GM19351 (cell line): ENCODE results near the gene GPSM1.
"Not testable (repeated sequence)": the region's sequence is repeated elsewhere in the genome, so short reads cannot be mapped to it uniquely, and the experiment has no call there.

Source experiments
- ATAC-seq: cut with Tn5 transposase; IDR thresholded peaks from one replicate; pipeline ENCODE4 v1.9.1; 2021; ENCODE audit warnings: mild to moderate bottlenecking, moderate library complexity; ENCODE audit not compliant: unreplicated experiment

Gene GPSM1

GRCh38 chr9:136393531-136393930 lies 66.2 kb downstream of the GPSM1 start:
- no peak for ATAC-seq

GRCh38 chr9:136394312-136395019 lies 67.1 kb downstream of the GPSM1 start:
- ATAC-seq: no peak

DNA sequence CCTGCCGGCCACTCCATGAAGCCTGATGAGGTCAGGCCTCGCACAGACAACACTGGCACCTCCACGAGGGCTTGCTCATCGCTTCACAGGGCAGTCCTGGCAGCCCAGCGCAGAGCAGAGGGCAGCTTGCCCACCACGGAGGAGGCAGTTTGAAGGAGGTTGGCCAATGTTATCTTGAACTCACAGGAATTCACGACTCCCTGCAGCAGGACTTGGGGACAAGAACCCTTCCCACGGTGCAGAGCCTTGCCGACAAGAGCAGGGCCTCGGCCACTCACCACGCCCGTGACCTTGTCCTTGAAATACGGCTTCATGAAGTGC lies 67.6 kb downstream of the GPSM1 start:
- ATAC-seq: no peak

GRCh38 chr9:136395345-136396218 lies 68.2 kb downstream of the GPSM1 start:
- no peak for ATAC-seq

- no peak for ATAC-seq
These were observed 68.8 kb downstream of the GPSM1 start for GRCh38 chr9:136396219-136396515.

- ATAC-seq: no peak
These were observed 70.3 kb downstream of the GPSM1 start for GRCh38 chr9:136397643-136398042.

DNA sequence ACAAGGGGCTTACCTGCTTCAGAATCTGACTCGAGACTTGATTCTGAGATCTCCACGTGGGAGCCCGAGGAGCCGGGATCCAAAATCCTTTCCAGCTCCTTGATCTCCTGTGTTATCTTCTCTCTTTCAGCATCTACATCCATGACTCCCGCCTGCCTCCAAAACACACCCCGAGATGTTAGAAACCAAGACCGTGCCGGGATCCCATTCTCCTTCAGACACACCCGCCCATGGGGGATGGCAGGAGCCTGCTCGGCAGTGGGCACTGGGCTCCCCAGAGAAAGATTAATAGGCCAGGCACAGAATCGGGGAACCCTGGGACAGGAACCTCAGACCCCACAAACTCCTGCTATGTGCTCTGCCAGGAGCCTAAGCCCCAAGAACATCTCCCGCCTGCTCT lies 70.9 kb downstream of the GPSM1 start:
- no peak for ATAC-seq

- ATAC-seq: no peak
These were observed 72.1 kb downstream of the GPSM1 start for GRCh38 chr9:136399176-136400037.

DNA sequence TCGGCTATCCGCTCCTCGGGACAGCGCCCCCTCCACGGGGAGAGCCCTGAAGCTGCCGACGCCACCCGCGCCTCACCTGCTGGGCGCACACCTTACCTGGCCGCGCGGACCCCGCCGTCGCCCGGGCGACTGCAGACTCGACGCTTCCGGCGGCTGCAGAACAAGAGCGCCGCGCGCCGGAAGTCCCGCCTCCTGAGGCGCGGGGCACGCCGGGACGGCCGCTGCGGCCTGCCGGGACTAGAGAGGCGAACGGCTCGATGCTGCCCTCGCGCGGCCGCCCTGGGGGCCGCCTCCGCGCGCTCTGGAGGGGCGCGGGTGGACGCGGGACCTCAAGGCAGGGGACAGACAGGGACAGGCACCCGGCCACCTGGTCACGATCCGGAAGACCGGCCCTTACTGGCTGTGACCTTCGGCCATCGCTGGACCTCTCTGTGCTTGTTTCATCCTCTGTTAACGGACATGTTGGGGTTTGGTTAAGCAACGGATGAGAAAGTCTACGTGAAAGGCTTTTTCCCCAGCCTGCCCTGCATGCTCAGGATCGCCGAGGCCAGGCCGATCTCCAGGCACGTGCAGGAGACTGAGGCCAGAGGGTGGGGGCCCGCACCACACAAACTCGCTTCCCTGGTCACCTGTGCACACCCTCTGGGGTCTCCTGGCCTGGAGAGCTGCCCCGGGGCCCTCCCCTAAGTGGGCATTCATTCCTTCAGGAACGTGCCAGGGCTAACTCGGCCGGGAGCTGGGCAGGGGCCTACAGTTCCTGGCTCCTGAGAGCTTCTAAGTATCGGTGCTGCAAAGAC lies 72.9 kb downstream of the GPSM1 start, which contains the start of gene SNAPC4:
Gene SNAPC4 (minus strand): TSS at position 133 of the 797 bp plus-strand sequence. CDS start 1,742 bp downstream, outside the sequence.
- ATAC-seq: peak; percentile 77

- ATAC-seq: no peak
These were observed 74.0 kb downstream of the GPSM1 start for GRCh38 chr9:136401173-136401922.

GRCh38 chr9:136402067-136402466 lies 74.7 kb downstream of the GPSM1 start:
- no peak for ATAC-seq

DNA sequence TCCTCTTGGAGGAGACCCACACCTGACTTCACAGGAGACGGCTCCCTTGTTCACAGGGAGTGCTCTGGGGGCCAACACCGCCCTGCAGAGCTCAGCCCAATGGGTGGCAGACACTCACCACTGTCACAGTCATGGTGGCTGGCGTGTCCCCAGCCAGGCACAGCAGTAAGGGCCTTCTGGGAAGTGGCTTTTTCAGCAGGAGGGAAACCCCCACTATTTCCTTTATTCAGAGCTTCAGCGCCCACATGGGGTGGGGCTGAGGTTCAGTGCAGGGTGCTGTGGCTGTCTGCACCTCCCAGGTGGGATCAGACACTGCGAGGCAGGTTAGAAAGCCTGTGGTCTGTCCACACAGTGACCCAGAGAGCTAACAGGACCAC lies 76.2 kb downstream of the GPSM1 start:
- no peak for ATAC-seq

DNA sequence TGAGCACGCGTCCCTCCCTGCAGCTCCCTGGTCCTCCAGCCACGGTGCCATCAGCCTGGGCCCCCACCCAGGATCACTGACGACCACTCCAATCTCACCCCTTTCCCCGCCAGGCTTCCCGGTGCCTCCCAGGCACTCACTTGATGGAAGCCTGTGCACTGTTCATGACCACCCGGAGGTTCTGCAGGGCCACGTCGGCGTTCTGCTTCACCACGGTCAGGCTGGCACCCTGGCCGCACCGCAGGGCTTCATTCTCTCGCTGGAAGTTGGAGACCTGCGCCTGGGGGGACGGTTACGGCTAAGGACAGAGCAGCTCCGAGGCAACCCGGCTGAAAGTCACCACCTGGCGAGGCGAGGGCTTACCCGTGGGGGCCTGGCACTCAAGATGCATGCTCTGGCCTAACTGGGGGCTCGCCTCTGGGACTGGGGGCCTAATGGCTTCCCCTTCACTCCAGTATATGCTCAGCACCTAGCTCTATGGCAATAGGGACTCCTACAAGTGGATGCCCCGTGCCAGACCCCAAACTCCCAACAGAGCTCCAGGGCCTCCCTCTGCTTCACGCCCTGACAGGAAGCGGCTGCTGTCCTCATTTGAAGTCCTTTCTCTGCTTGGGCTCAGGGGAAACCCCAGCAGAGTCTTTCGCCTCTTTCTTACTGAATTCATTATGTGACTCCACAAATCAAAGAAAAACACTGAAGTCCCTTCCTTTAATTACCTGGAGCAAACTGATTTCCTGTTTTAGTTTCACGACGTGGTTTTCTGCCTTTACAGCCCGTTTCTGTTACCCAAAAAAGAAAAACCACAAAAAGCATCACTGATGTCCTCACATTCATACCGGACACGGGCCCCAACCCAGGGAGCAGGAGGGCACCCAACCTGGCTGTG lies 76.8 kb downstream of the GPSM1 start:
- ATAC-seq: no peak

GRCh38 chr9:136404801-136405136 lies 77.4 kb downstream of the GPSM1 start:
- no peak for ATAC-seq

DNA sequence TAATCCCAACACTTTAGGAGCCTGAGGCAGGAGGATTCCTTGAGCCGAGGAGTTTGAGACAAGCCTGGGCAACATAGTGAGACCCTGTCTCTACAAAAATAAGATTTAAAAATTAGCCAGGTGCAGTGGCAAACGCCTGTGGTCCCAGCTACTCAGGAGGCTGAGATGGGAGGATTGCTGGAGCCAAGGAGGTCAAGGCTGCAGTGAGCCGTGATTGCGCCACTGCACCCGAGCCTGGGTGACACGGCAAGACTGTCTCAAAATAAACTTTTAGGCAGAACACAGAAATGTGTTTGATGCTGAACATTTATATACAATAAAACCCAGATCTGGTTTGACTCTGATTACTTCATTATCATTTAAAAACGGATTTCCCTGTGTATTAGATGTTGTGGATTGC lies 78.1 kb downstream of the GPSM1 start:
- ATAC-seq: no peak

DNA sequence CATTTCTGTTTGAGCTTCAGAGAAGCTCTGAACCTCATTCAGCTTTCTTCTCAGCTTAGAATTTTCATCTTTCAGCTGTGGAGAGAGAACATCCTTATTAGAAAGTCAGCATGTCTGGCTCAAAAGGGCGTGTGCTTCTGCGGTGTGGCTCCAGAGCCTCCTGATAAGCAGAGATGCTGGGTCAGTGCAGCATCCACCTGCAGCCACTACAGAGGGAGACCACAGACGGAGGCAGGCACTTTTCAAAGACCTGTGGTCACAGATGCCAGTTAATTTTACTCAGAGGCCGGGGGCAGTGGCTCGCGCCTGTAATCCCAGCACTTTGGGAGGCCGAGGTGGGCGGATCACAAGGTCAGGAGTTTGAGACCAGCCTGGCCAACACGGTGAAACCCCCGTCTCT lies 78.6 kb downstream of the GPSM1 start:
- ATAC-seq: not testable (repeated sequence)

GRCh38 chr9:136407061-136407460 lies 79.7 kb downstream of the GPSM1 start:
- not testable (repeated sequence) for ATAC-seq

DNA sequence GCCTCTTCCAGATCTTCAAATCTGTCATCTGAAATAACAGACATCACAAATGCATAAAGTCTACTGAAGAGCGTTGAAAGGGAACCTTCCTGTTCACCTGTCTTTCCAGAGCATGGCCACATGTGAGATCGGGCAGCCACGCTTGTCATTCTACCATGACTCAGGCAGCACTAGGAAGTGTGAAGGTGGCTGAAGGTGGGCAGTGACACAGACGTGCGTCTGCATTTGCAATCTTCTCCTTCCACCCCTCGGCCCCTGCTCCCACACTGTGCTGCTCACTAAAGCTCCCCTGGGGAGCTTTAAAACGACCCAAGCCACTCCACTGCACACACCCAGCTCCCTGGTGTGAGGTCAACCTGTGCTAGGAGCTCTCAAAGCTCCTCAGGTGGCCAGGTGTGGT lies 80.6 kb downstream of the GPSM1 start:
- no peak for ATAC-seq
